Lower lobe of right lung (tissue), 2 donors: ENCODE measurements around the gene LDB2. TPM values are rescaled to one million over a fixed set of nuclear protein-coding genes. Genes with fewer than 3 reads are reported as not detected.

ENCODE experiments used
- ATAC-seq, 2 donors: fragments of 200-7000 bp; cut with Tn5 transposase; one replicate each; pipeline ENCODE4 v1.9.1; 2020 to 2022; ENCODE audit warnings: mild to moderate bottlenecking in 2 of 2, moderate library complexity in 2 of 2
- DNase-seq: peaks from one replicate; pipeline ENCODE4 v3.0.0-alpha.2; 2020
- H3K27ac ChIP-seq: fragments of 200-600 bp; one replicate; pipeline ENCODE4 v1.8.0; 2022
- H3K27me3 ChIP-seq: fragments of 200-600 bp; one replicate; pipeline ENCODE4 v1.8.0; 2022; ENCODE audit warnings: low read depth
- H3K36me3 ChIP-seq: fragments of 200-600 bp; one replicate; pipeline ENCODE4 v1.8.0; 2022; ENCODE audit warnings: mild to moderate bottlenecking
- H3K4me1 ChIP-seq: fragments of 200-600 bp; one replicate; pipeline ENCODE4 v1.8.0; 2022
- H3K4me3 ChIP-seq: fragments of 200-600 bp; one replicate; pipeline ENCODE4 v1.8.0; 2022; ENCODE audit warnings: mild to moderate bottlenecking
- H3K9me3 ChIP-seq: fragments of 200-600 bp; one replicate; pipeline ENCODE4 v1.8.0; 2022
- intact Hi-C: fragments of 100-400 bp; cut with DNase I; formaldehyde crosslinking; loops from one replicate; pipeline ENCODE4 v1.11.0; 2022
- total RNA-seq: library from RNA; stranded (reverse); fragmentation: NEBNext Ultra II Directional; extraction: Animal tissue kit (Norgen Biotek cat#: 25700); gene quantifications from one replicate; pipeline ENCODE4 v1.2.1, GENCODE V29; 2021
- TF ChIP-seq, protein P1 (sequence below): fragments of 200-600 bp; IDR thresholded peaks from one replicate; pipeline ENCODE4 v1.8.0; 2022; ENCODE audit warnings: antibody characterized with exemption, mild to moderate bottlenecking
- donor health status: DM: no; HTN: yes; CAD: no; lungs with severe emphysema.

Gene LDB2
- total RNA-seq, 1 donor from 2014 or later = 113 TPM

- H3K27ac ChIP-seq = no peak overlapping the region
- H3K4me3 ChIP-seq = no peak overlapping the region
- no peaks in the 10 kb centered on the region for H3K27me3 ChIP-seq
- no peaks in the 10 kb centered on the region for H3K36me3 ChIP-seq
- peaks cover 3% of the 10 kb centered on the region for H3K9me3 ChIP-seq
- DNase-seq (no peak), ATAC-seq (no peak)
- TF ChIP-seq, protein P1, sequence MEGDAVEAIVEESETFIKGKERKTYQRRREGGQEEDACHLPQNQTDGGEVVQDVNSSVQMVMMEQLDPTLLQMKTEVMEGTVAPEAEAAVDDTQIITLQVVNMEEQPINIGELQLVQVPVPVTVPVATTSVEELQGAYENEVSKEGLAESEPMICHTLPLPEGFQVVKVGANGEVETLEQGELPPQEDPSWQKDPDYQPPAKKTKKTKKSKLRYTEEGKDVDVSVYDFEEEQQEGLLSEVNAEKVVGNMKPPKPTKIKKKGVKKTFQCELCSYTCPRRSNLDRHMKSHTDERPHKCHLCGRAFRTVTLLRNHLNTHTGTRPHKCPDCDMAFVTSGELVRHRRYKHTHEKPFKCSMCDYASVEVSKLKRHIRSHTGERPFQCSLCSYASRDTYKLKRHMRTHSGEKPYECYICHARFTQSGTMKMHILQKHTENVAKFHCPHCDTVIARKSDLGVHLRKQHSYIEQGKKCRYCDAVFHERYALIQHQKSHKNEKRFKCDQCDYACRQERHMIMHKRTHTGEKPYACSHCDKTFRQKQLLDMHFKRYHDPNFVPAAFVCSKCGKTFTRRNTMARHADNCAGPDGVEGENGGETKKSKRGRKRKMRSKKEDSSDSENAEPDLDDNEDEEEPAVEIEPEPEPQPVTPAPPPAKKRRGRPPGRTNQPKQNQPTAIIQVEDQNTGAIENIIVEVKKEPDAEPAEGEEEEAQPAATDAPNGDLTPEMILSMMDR = no peak
- intact Hi-C loops = no loop called here
- no peaks in the 10 kb centered on the region for H3K4me1 ChIP-seq
Measured at GRCh38 chr4:16545656-16546055, 352.8 kb downstream of the LDB2 start.

DNA sequence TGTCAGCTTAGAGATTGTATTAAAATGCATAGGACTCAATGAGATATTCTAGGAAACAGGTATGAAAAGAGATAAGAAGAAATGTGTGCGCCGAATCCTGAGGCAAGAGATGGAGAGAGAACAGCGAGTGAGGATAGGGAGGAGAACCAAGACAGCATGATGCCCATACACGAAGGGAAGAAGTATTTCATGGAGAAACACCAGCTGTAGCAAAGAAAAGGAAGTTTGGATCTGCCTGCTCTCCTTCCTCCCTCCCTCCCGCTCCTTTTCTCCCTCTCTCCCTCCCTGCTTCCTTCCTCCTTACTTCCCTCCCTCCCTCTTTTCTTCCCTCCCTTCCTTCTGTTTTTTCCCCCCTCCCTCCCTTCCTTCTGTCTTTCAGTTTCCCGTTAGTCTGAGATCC lies 353.6 kb downstream of the LDB2 start:
- H3K27ac ChIP-seq = no peak overlapping the region
- DNase-seq (no peak), ATAC-seq (no peak)
- peaks cover 3% of the 10 kb centered on the region for H3K9me3 ChIP-seq
- no peaks in the 10 kb centered on the region for H3K36me3 ChIP-seq
- no peaks in the 10 kb centered on the region for H3K4me1 ChIP-seq
- TF ChIP-seq, protein P1 = no peak
- no peaks in the 10 kb centered on the region for H3K27me3 ChIP-seq
- H3K4me3 ChIP-seq = no peak overlapping the region
- intact Hi-C loops = no loop called here

- TF ChIP-seq, protein P1 = no peak
- intact Hi-C loops = no loop called here
- peak; percentile 59 for DNase-seq
- Histone ChIP-seq H3K36me3 (no peaks in the 10 kb centered on the region), H3K27me3 (no peaks in the 10 kb centered on the region), H3K4me1 (no peaks in the 10 kb centered on the region), H3K9me3 (peaks cover 3% of the 10 kb centered on the region), H3K27ac (no peak overlapping the region), H3K4me3 (no peak overlapping the region)
- peak; percentile 80 to 87 for ATAC-seq
Measured at GRCh38 chr4:16544251-16544721, 354.2 kb downstream of the LDB2 start.

DNA sequence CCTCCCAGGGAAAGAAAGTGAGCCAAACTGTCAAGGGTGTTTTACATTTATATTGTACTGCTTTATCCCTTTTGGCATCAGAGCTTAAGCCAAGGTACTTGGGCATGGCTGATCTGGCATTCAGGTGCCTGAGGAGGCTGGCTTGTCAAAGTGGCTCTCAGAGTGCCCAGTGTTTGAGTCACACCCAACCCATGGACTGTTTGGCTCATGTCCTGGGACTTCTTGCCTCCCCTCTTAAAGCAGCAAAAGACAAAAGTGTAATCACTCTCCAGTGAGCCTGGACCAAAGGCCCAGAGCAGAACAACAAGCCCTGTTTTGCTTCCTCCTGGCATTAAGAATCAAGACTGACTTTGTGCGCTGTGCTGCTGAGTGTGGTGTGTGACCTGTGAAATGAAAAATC lies 360.5 kb downstream of the LDB2 start:
- Histone ChIP-seq H3K27ac (no peak overlapping the region), H3K36me3 (no peaks in the 10 kb centered on the region), H3K4me3 (no peak overlapping the region), H3K4me1 (peaks cover 20% of the 10 kb centered on the region), H3K9me3 (peaks cover 3% of the 10 kb centered on the region), H3K27me3 (no peaks in the 10 kb centered on the region)
- TF ChIP-seq, protein P1 = no peak
- intact Hi-C loops = no loop called here
- DNase-seq (peak; percentile 51), ATAC-seq (peak; percentile 64 to 89)

DNA sequence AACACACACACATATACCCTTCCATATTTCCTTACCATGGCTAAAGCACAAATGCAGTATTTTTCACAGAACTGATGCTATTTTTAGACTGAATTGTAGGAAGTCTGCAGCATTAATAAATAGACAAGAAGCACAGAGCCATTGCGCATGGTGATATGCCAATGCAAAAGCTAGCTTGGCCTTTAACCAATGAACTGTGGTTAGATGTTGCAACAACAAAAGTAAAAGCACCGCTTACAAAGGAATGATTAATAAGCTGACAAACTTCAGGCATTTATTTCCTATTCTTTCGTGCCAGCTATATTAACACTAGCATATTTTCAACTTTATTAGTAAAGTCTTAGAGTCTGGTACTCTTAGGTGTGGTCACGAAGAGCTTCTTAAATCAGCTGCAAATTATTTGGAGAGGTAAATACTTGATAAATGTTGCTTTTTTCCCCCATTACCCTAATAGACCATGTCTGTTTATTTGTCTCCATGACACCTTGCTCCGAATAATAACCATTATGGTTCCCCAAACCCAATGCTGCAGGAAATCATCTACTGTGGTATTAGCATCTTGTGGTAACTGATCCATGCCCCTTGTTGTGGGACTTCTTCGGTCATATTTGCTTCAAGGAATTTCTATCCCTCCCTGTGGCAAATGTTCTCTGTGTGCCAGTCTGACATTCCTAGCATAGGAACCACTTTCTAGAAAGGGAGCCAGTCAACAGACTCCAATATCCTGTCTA lies 366.0 kb downstream of the LDB2 start:
- intact Hi-C loops = no loop called here
- Histone ChIP-seq H3K27ac (no peak overlapping the region), H3K9me3 (no peaks in the 10 kb centered on the region), H3K36me3 (no peaks in the 10 kb centered on the region), H3K4me3 (no peak overlapping the region), H3K4me1 (peaks cover 34% of the 10 kb centered on the region), H3K27me3 (no peaks in the 10 kb centered on the region)
- DNase-seq (no peak), ATAC-seq (peak; percentile 62 to 64)
- TF ChIP-seq, protein P1 = no peak
